ENCODE data around the gene SLC27A4. TPM values are rescaled to one million over a fixed set of nuclear protein-coding genes. Genes with fewer than 3 reads are reported as not detected.
A peak's percentile ranks its signal among the peaks of the same experiment; 100 is the strongest.

The SLC27A4 gene
- total RNA-seq, 1 donor from 2014 or later = 42.2 TPM

DNA sequence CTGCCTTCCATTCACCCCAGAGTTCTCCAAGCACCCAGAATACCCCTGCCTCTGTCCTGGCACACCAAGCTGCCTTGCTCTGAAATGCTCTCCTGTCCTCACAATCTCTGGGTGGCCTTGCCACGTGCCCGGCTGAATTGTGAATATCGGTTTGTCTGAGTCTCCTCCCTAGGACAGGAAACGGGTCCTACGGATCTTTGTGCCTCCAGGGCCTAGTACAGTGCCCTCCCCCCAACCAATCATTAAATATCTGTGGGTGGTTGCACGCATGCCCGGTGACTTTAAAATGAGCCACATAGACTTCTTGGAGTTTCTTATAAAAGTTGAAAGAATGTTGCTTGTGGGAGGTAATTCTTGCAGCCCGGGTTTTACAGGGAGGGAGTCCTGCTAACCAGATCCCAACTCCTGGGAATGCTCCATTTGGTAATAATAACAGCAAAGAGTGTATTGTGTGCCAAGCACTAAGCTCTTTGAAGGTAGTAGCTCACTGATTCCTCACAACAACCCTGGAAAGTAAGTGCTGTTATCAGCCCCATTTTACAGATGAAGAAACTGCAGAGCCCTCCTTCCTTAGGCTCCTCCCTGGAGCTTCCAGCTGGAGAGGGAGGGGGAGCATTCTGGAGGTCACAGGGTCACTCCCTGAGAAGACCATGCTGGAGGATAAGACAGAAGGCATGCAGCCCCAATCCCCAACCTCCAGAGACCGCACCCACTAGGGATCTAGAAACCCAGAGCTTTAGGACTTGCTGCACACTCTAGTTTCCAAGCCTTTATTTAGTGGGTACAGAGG lies 54.2 kb downstream of the SLC27A4 start:
- TF ChIP-seq, protein P1, sequence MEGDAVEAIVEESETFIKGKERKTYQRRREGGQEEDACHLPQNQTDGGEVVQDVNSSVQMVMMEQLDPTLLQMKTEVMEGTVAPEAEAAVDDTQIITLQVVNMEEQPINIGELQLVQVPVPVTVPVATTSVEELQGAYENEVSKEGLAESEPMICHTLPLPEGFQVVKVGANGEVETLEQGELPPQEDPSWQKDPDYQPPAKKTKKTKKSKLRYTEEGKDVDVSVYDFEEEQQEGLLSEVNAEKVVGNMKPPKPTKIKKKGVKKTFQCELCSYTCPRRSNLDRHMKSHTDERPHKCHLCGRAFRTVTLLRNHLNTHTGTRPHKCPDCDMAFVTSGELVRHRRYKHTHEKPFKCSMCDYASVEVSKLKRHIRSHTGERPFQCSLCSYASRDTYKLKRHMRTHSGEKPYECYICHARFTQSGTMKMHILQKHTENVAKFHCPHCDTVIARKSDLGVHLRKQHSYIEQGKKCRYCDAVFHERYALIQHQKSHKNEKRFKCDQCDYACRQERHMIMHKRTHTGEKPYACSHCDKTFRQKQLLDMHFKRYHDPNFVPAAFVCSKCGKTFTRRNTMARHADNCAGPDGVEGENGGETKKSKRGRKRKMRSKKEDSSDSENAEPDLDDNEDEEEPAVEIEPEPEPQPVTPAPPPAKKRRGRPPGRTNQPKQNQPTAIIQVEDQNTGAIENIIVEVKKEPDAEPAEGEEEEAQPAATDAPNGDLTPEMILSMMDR (conservative IDR thresholded peaks at IDR 0.05) = no peak
- peaks cover 8% of the 10 kb centered on the region for H3K36me3 Mint-ChIP-seq
- peaks cover 14% of the 10 kb centered on the region for H3K4me1 Mint-ChIP-seq (ENCODE audit: unreplicated experiment)
- no peak for DNase-seq (ENCODE audit: extremely low spot score, unreplicated experiment)
- H3K4me3 Mint-ChIP-seq = peak overlapping the region; percentile 75
- H3K27ac Mint-ChIP-seq = peak overlapping the region; percentile 38
- no peaks in the 10 kb centered on the region for H3K9me3 Mint-ChIP-seq
- peaks cover 71% of the 10 kb centered on the region for H3K27me3 Mint-ChIP-seq

DNA sequence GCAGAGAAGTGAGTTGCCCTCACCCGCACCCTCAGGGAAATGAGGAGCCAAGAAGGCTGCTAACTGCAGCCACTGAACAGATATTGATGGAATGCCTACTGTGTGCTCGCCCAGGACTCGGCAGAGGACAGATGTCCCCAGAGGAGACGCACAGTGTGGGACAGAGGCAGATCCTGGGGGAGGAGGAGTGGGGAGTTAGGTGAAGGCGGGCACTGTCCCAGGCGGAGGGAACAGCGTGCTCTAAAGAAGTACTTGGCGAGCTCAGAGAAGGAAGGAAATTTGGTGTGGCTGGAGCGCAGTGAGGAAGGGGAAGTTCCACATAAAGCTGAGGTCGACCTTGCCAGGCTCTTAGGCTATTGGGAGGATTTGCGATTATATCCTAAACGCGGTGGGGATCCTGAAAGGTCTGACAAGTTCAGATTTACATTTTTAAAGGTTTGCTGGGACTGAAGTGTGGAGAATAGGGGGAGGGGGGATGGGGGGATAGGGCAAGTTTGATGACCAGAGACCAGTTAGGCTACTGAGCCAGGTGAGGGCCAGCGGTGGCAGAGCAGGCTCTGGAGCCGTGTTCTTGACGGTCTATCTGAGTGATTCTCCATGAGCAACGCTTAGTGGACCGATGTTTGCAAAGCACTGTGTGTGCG lies 56.8 kb downstream of the SLC27A4 start:
- H3K4me3 Mint-ChIP-seq = no peak overlapping the region

DNA sequence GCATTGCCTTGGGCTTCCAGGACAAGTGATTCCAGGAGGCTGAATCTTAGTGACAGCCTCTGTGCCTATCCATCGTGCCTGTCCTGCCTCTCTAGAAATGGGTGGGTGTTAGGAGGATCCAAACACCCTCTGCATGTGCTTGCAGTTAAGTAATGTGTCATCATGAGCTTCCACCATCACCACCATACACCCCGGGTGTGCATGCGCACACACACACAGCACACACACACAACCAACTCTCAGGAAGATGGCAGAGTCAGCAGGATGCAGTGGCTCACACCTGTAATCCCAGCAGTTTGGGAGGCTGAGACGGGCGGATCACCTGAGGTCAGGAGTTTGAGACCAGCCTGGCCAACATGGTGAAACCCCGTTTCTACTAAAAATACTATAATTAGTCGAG lies 57.5 kb downstream of the SLC27A4 start:
- no peak for DNase-seq (ENCODE audit: extremely low spot score, unreplicated experiment)
- Mint-ChIP-seq H3K4me3 (no peak overlapping the region), H3K27ac (no peak overlapping the region), H3K4me1 (ENCODE audit: unreplicated experiment) (peaks cover 14% of the 10 kb centered on the region), H3K36me3 (peaks cover 4% of the 10 kb centered on the region), H3K27me3 (peaks cover 62% of the 10 kb centered on the region), H3K9me3 (no peaks in the 10 kb centered on the region)
- TF ChIP-seq, protein P1 (conservative IDR thresholded peaks at IDR 0.05) = no peak

More for the DNA sequence above, 56.8 kb downstream of the SLC27A4 start:
- TF ChIP-seq, protein P1 (conservative IDR thresholded peaks at IDR 0.05) = no peak
- H3K27me3 Mint-ChIP-seq = peaks cover 66% of the 10 kb centered on the region
- DNase-seq (ENCODE audit: extremely low spot score, unreplicated experiment) = no peak
- H3K4me1 Mint-ChIP-seq (ENCODE audit: unreplicated experiment) = peaks cover 14% of the 10 kb centered on the region
- H3K36me3 Mint-ChIP-seq = peaks cover 4% of the 10 kb centered on the region
- no peak overlapping the region for H3K27ac Mint-ChIP-seq
- H3K9me3 Mint-ChIP-seq = no peaks in the 10 kb centered on the region

DNA sequence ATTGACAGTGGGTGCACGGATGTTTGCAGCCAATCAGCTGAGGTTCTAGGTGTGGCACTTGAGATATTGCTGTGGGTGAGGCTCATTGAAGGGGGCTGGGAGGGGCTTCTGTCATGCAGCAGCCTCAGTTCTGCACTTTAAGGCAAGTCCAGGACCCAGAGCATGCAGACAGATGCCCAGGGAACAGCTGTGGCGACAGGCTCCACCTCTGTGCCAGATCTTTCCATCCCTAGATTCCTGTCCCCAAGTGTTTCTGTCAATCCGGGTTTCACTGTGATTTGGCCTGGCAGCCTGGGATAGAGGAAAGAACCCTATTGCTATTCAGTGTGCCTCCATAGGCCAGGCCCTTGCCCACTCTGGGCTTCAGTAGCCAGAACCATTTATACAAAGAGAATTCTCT lies 59.5 kb downstream of the SLC27A4 start:
- peaks cover 9% of the 10 kb centered on the region for H3K4me1 Mint-ChIP-seq (ENCODE audit: unreplicated experiment)
- H3K27me3 Mint-ChIP-seq = peaks cover 46% of the 10 kb centered on the region
- H3K4me3 Mint-ChIP-seq = no peak overlapping the region
- no peaks in the 10 kb centered on the region for H3K36me3 Mint-ChIP-seq
- no peaks in the 10 kb centered on the region for H3K9me3 Mint-ChIP-seq
- no peak overlapping the region for H3K27ac Mint-ChIP-seq
- no peak for DNase-seq (ENCODE audit: extremely low spot score, unreplicated experiment)
- TF ChIP-seq, protein P1 (conservative IDR thresholded peaks at IDR 0.05) = no peak

DNA sequence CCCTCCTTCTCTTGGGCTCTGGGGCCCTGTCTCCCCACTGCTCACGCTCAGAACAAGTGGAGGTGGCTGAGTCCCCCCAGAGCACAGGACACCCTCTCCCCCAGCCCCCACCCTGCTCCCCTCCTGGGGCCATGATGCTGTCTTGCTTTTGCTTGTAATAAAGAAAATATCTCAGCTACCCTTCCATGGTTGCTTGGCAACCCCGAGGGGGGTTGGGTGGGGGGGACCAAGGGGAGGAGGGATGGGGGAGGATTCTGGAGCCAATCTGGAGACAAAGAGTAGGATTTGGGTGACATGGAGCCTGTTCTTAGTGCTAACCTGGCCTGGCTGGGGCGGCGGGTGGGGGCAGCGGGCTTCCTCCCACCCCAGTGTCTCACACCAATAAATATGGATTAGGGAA lies 64.2 kb downstream of the SLC27A4 start:
- no peak for DNase-seq (ENCODE audit: extremely low spot score, unreplicated experiment)
- TF ChIP-seq, protein P1 (conservative IDR thresholded peaks at IDR 0.05) = no peak
- no peak overlapping the region for H3K27ac Mint-ChIP-seq
- peaks cover 15% of the 10 kb centered on the region for H3K4me1 Mint-ChIP-seq (ENCODE audit: unreplicated experiment)
- H3K9me3 Mint-ChIP-seq = no peaks in the 10 kb centered on the region
- H3K36me3 Mint-ChIP-seq = no peaks in the 10 kb centered on the region
- no peak overlapping the region for H3K4me3 Mint-ChIP-seq
- H3K27me3 Mint-ChIP-seq = peaks cover 28% of the 10 kb centered on the region
